ENCODE results near the gene SHC4. TPM values are rescaled to one million over a fixed set of nuclear protein-coding genes. Genes with fewer than 3 reads are reported as not detected.
"Not testable (repeated sequence)": the region's sequence is repeated elsewhere in the genome, so short reads cannot be mapped to it uniquely, and the experiment has no call there.

The SHC4 gene
- polyA plus RNA-seq, 1 donor (not counting 4 experiments of a cell fraction or from before 2014, with no cell fraction given) = 0.94 TPM

GRCh38 chr15:48794697-48795134 is 169.0 kb downstream of the SHC4 start:
- Histone ChIP-seq H2AFZ (ENCODE audit: control insufficient read depth, low read length) (peak overlapping the region; percentile 61), H3K4me2 (ENCODE audit: control insufficient read depth, extremely low read depth, insufficient read depth, low read depth, low read length) (no peak overlapping the region)

GRCh38 chr15:48792408-48792807 is 171.3 kb downstream of the SHC4 start:
- no peaks in the 10 kb centered on the region for H3K9me3 ChIP-seq (ENCODE audit: control insufficient read depth, low read depth, low read length)
- TF ChIP-seq CTCF (optimal IDR thresholded peaks at IDR 0.05 in 1 of 3, IDR thresholded peaks at IDR 0.05 in 1 of 3, conservative IDR thresholded peaks at IDR 0.05 in 1 of 3; ENCODE audit: extremely low read depth in 1 of 3, insufficient read depth in 2 of 3, low read length in 3 of 3) = no peak
- no peak for TF ChIP-seq EZH2 (IDR thresholded peaks at IDR 0.05; ENCODE audit: low read length)
- no peak overlapping the region for H2AFZ ChIP-seq (ENCODE audit: control insufficient read depth, low read length)
- no peaks in the 10 kb centered on the region for H3K4me1 ChIP-seq (ENCODE audit: control insufficient read depth, extremely low read depth, insufficient read depth, low read length)
- H3K79me2 ChIP-seq (ENCODE audit: control insufficient read depth, insufficient read depth, low read length) = no peaks in the 10 kb centered on the region
- no peaks in the 10 kb centered on the region for H3K27me3 ChIP-seq (ENCODE audit: control insufficient read depth, extremely low read depth, insufficient read depth, low read length)
- H3K4me3 ChIP-seq (ENCODE audit: control insufficient read depth in 2 of 3, extremely low read depth in 1 of 3, insufficient read depth in 2 of 3, low read depth in 1 of 3, low read length in 3 of 3) = no peak overlapping the region
- H3K36me3 ChIP-seq (ENCODE audit: control insufficient read depth in 2 of 2, extremely low read depth in 1 of 2, insufficient read depth in 2 of 2, low read length in 2 of 2) = peaks cover 0 to 2% of the 10 kb centered on the region in 2 experiments
- dilution Hi-C loops (cut with MboI; ENCODE audit: extremely low pct_ligation_motif_present, low sequenced_read_pairs) = no loop called here
- H3K27ac ChIP-seq (ENCODE audit: control insufficient read depth, insufficient read depth, low read length) = no peak overlapping the region
- no peak for DNase-seq (ENCODE audit: low read depth, low spot score)
- no peak for FAIRE-seq
- H4K20me1 ChIP-seq (ENCODE audit: control insufficient read depth, extremely low read depth, insufficient read depth, low read length) = no peaks in the 10 kb centered on the region
- no peaks in the 10 kb centered on the region for H3K9me1 ChIP-seq (ENCODE audit: control insufficient read depth, extremely low read depth, insufficient read depth, low read length)
- H3K9ac ChIP-seq (ENCODE audit: control insufficient read depth, extremely low read depth, insufficient read depth, low read length) = no peak overlapping the region
- no peak overlapping the region for H3K4me2 ChIP-seq (ENCODE audit: control insufficient read depth, extremely low read depth, insufficient read depth, low read depth, low read length)

More at GRCh38 chr15:48794697-48795134, 169.0 kb downstream of the SHC4 start:
- Histone ChIP-seq H3K27ac (ENCODE audit: control insufficient read depth, insufficient read depth, low read length) (no peak overlapping the region), H3K79me2 (ENCODE audit: control insufficient read depth, insufficient read depth, low read length) (no peaks in the 10 kb centered on the region), H3K4me1 (ENCODE audit: control insufficient read depth, extremely low read depth, insufficient read depth, low read length) (no peaks in the 10 kb centered on the region), H3K4me3 (ENCODE audit: control insufficient read depth in 2 of 3, extremely low read depth in 1 of 3, insufficient read depth in 2 of 3, low read depth in 1 of 3, low read length in 3 of 3) (no peak overlapping the region), H3K9me3 (ENCODE audit: control insufficient read depth, low read depth, low read length) (no peaks in the 10 kb centered on the region), H3K9me1 (ENCODE audit: control insufficient read depth, extremely low read depth, insufficient read depth, low read length) (no peaks in the 10 kb centered on the region), H3K36me3 (ENCODE audit: control insufficient read depth in 2 of 2, extremely low read depth in 1 of 2, insufficient read depth in 2 of 2, low read length in 2 of 2) (peaks cover 0 to 2% of the 10 kb centered on the region in 2 experiments), H4K20me1 (ENCODE audit: control insufficient read depth, extremely low read depth, insufficient read depth, low read length) (no peaks in the 10 kb centered on the region), H3K9ac (ENCODE audit: control insufficient read depth, extremely low read depth, insufficient read depth, low read length) (no peak overlapping the region), H3K27me3 (ENCODE audit: control insufficient read depth, extremely low read depth, insufficient read depth, low read length) (no peaks in the 10 kb centered on the region)
- dilution Hi-C loops (cut with MboI; ENCODE audit: extremely low pct_ligation_motif_present, low sequenced_read_pairs) = no loop called here
- FAIRE-seq (no peak), DNase-seq (ENCODE audit: low read depth, low spot score) (no peak)
- no peak for TF ChIP-seq EZH2 (IDR thresholded peaks at IDR 0.05; ENCODE audit: low read length)
- TF ChIP-seq CTCF (optimal IDR thresholded peaks at IDR 0.05 in 1 of 3, IDR thresholded peaks at IDR 0.05 in 1 of 3, conservative IDR thresholded peaks at IDR 0.05 in 1 of 3; ENCODE audit: extremely low read depth in 1 of 3, insufficient read depth in 2 of 3, low read length in 3 of 3) = no peak

- H3K9ac ChIP-seq (ENCODE audit: control insufficient read depth, extremely low read depth, insufficient read depth, low read length); H3K9me1 ChIP-seq (ENCODE audit: control insufficient read depth, extremely low read depth, insufficient read depth, low read length); H3K9me3 ChIP-seq (ENCODE audit: control insufficient read depth, low read depth, low read length); H3K27ac ChIP-seq (ENCODE audit: control insufficient read depth, insufficient read depth, low read length); H3K36me3 ChIP-seq (ENCODE audit: control insufficient read depth in 2 of 2, extremely low read depth in 1 of 2, insufficient read depth in 2 of 2, low read length in 2 of 2); H4K20me1 ChIP-seq (ENCODE audit: control insufficient read depth, extremely low read depth, insufficient read depth, low read length); H3K4me2 ChIP-seq (ENCODE audit: control insufficient read depth, extremely low read depth, insufficient read depth, low read depth, low read length); H3K4me3 ChIP-seq (ENCODE audit: control insufficient read depth in 2 of 3, extremely low read depth in 1 of 3, insufficient read depth in 2 of 3, low read depth in 1 of 3, low read length in 3 of 3); H3K4me1 ChIP-seq (ENCODE audit: control insufficient read depth, extremely low read depth, insufficient read depth, low read length); H2AFZ ChIP-seq (ENCODE audit: control insufficient read depth, low read length); dilution Hi-C loops (cut with MboI; ENCODE audit: extremely low pct_ligation_motif_present, low sequenced_read_pairs); H3K79me2 ChIP-seq (ENCODE audit: control insufficient read depth, insufficient read depth, low read length); H3K27me3 ChIP-seq (ENCODE audit: control insufficient read depth, extremely low read depth, insufficient read depth, low read length); DNase-seq (ENCODE audit: low read depth, low spot score): not testable (repeated sequence)
- peak; percentile 9 for FAIRE-seq
These were observed 173.1 kb downstream of the SHC4 start for GRCh38 chr15:48790466-48791115.
